ENCODE measurements around the gene EPHX1. TPM values are rescaled to one million over a fixed set of nuclear protein-coding genes. Genes with fewer than 3 reads are reported as not detected.

EPHX1 gene
- total RNA-seq, 1 donor from 2014 or later: 82.8 TPM

GRCh38 chr1:225844236-225845061 is 34.5 kb downstream of the EPHX1 start:
- H4K20me1 ChIP-seq (ENCODE audit: insufficient read depth, low read length): peaks cover 5% of the 10 kb centered on the region
- peaks cover 8% of the 10 kb centered on the region for H3K4me1 Mint-ChIP-seq (ENCODE audit: low read depth, unreplicated experiment)
- no peaks in the 10 kb centered on the region for H3K9me3 ChIP-seq (ENCODE audit: insufficient read depth, low read depth, low read length)
- H3K4me3 ChIP-seq (ENCODE audit: insufficient read depth, low read depth, low read length): no peak overlapping the region
- H3K79me2 ChIP-seq (ENCODE audit: insufficient read depth, low read length): no peaks in the 10 kb centered on the region
- no peak for FAIRE-seq
- no peak for DNase-seq (ENCODE audit: low read depth)
- H3K27ac Mint-ChIP-seq (ENCODE audit: unreplicated experiment): no peak overlapping the region
- no peaks in the 10 kb centered on the region for H3K4me1 ChIP-seq (ENCODE audit: insufficient read depth, low read length)
- no peak overlapping the region for H3K9ac ChIP-seq (ENCODE audit: low read length)
- H2AFZ ChIP-seq (ENCODE audit: low read depth, low read length): no peak overlapping the region
- no peak overlapping the region for H3K27ac ChIP-seq (ENCODE audit: low read depth, low read length)
- no peaks in the 10 kb centered on the region for H3K27me3 Mint-ChIP-seq (ENCODE audit: low read depth, unreplicated experiment)
- TF ChIP-seq, protein P1, sequence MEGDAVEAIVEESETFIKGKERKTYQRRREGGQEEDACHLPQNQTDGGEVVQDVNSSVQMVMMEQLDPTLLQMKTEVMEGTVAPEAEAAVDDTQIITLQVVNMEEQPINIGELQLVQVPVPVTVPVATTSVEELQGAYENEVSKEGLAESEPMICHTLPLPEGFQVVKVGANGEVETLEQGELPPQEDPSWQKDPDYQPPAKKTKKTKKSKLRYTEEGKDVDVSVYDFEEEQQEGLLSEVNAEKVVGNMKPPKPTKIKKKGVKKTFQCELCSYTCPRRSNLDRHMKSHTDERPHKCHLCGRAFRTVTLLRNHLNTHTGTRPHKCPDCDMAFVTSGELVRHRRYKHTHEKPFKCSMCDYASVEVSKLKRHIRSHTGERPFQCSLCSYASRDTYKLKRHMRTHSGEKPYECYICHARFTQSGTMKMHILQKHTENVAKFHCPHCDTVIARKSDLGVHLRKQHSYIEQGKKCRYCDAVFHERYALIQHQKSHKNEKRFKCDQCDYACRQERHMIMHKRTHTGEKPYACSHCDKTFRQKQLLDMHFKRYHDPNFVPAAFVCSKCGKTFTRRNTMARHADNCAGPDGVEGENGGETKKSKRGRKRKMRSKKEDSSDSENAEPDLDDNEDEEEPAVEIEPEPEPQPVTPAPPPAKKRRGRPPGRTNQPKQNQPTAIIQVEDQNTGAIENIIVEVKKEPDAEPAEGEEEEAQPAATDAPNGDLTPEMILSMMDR (IDR thresholded peaks at IDR 0.05; ENCODE audit: insufficient read depth, low read depth, low read length): no peak
- TF ChIP-seq EZH2 (IDR thresholded peaks at IDR 0.05; ENCODE audit: insufficient read depth, low read length): no peak
- no peaks in the 10 kb centered on the region for H3K9me3 Mint-ChIP-seq (ENCODE audit: unreplicated experiment)
- no peak overlapping the region for H3K4me3 Mint-ChIP-seq (ENCODE audit: unreplicated experiment)
- no peaks in the 10 kb centered on the region for H3K36me3 ChIP-seq (ENCODE audit: insufficient read depth, low read length)
- no peak overlapping the region for H3K4me2 ChIP-seq (ENCODE audit: low read length)
- H3K36me3 Mint-ChIP-seq (ENCODE audit: low read depth, unreplicated experiment): peaks cover 21% of the 10 kb centered on the region
- no peaks in the 10 kb centered on the region for H3K27me3 ChIP-seq (ENCODE audit: insufficient read depth, low read length)

- Mint-ChIP-seq H3K27me3 (ENCODE audit: low read depth, unreplicated experiment) (no peaks in the 10 kb centered on the region), H3K36me3 (ENCODE audit: low read depth, unreplicated experiment) (peaks cover 21% of the 10 kb centered on the region), H3K9me3 (ENCODE audit: unreplicated experiment) (no peaks in the 10 kb centered on the region), H3K4me1 (ENCODE audit: low read depth, unreplicated experiment) (peaks cover 10% of the 10 kb centered on the region), H3K27ac (ENCODE audit: unreplicated experiment) (no peak overlapping the region), H3K4me3 (ENCODE audit: unreplicated experiment) (no peak overlapping the region)
- Histone ChIP-seq H3K4me2 (ENCODE audit: low read length) (no peak overlapping the region), H3K9ac (ENCODE audit: low read length) (no peak overlapping the region), H4K20me1 (ENCODE audit: insufficient read depth, low read length) (peaks cover 5% of the 10 kb centered on the region), H2AFZ (ENCODE audit: low read depth, low read length) (no peak overlapping the region), H3K79me2 (ENCODE audit: insufficient read depth, low read length) (no peaks in the 10 kb centered on the region), H3K36me3 (ENCODE audit: insufficient read depth, low read length) (no peaks in the 10 kb centered on the region), H3K4me1 (ENCODE audit: insufficient read depth, low read length) (no peaks in the 10 kb centered on the region), H3K9me3 (ENCODE audit: insufficient read depth, low read depth, low read length) (no peaks in the 10 kb centered on the region), H3K4me3 (ENCODE audit: insufficient read depth, low read depth, low read length) (no peak overlapping the region), H3K27me3 (ENCODE audit: insufficient read depth, low read length) (no peaks in the 10 kb centered on the region), H3K27ac (ENCODE audit: low read depth, low read length) (no peak overlapping the region)
- DNase-seq (ENCODE audit: low read depth) (no peak), FAIRE-seq (no peak)
- TF ChIP-seq EZH2 (IDR thresholded peaks at IDR 0.05; ENCODE audit: insufficient read depth, low read length): no peak
- TF ChIP-seq, protein P1 (IDR thresholded peaks at IDR 0.05; ENCODE audit: insufficient read depth, low read depth, low read length): no peak
Measured at GRCh38 chr1:225845097-225845496, 35.2 kb downstream of the EPHX1 start.
